ENCODE data around the gene CFL2.

The CFL2 gene

GRCh38 chr14:34665785-34666435 lies 48.5 kb downstream of the CFL2 start:
- peak; percentile 26 for DNase-seq (ENCODE audit: low read depth)
- H3K4me3 ChIP-seq (ENCODE audit: low read depth, low read length) = no peak overlapping the region
- TF ChIP-seq CTCF (IDR thresholded peaks at IDR 0.05; ENCODE audit: low read depth, low read length) = no peak
- no peak for TF ChIP-seq POLR2A (IDR thresholded peaks at IDR 0.05; ENCODE audit: extremely low read depth, insufficient read length)
- no peak for TF ChIP-seq MYC (IDR thresholded peaks at IDR 0.05; ENCODE audit: low read depth, low read length)
- TF ChIP-seq MAX (IDR thresholded peaks at IDR 0.05; ENCODE audit: low read depth, low read length) = no peak

GRCh38 chr14:34662561-34663088 lies 51.8 kb downstream of the CFL2 start:
- H3K4me3 ChIP-seq (ENCODE audit: low read depth, low read length) = no peak overlapping the region
- no peak for DNase-seq (ENCODE audit: low read depth)
- TF ChIP-seq CTCF (IDR thresholded peaks at IDR 0.05; ENCODE audit: low read depth, low read length) = no peak
- no peak for TF ChIP-seq MAX (IDR thresholded peaks at IDR 0.05; ENCODE audit: low read depth, low read length)
- no peak for TF ChIP-seq MYC (IDR thresholded peaks at IDR 0.05; ENCODE audit: low read depth, low read length)
- TF ChIP-seq POLR2A (IDR thresholded peaks at IDR 0.05; ENCODE audit: extremely low read depth, insufficient read length) = no peak

GRCh38 chr14:34660796-34661195 lies 53.6 kb downstream of the CFL2 start:
- DNase-seq (ENCODE audit: low read depth) = no peak
- TF ChIP-seq MYC (IDR thresholded peaks at IDR 0.05; ENCODE audit: low read depth, low read length) = no peak
- no peak for TF ChIP-seq CTCF (IDR thresholded peaks at IDR 0.05; ENCODE audit: low read depth, low read length)
- TF ChIP-seq MAX (IDR thresholded peaks at IDR 0.05; ENCODE audit: low read depth, low read length) = no peak
- TF ChIP-seq POLR2A (IDR thresholded peaks at IDR 0.05; ENCODE audit: extremely low read depth, insufficient read length) = no peak
- H3K4me3 ChIP-seq (ENCODE audit: low read depth, low read length) = no peak overlapping the region
